Adrenal gland (tissue), 12 donors: Measurements from ENCODE around the gene PLBD2. TPM values are rescaled to one million over a fixed set of nuclear protein-coding genes. Genes with fewer than 3 reads are reported as not detected.
A peak's percentile ranks its signal among the peaks of the same experiment; 100 is the strongest.

Source experiments
- DNase-seq, 7 donors: peaks; one replicate each; pipeline ENCODE4 v3.0.0-alpha.2; 2019 to 2020
- H3K27ac ChIP-seq, 5 donors: fragments of 200-600 bp; sonication (generic) in 4 of 5; 1 replicate in 3 of 5; 2 replicates in 2 of 5; pipeline versions ENCODE4 v1.5.1 to v1.8.0; 2016 to 2020; ENCODE audit warnings: mild to moderate bottlenecking in 1 of 5
- H3K27me3 ChIP-seq: fragments of 200-600 bp; 2 replicates; pipeline ENCODE4 v1.8.0; 2021
- H3K36me3 ChIP-seq, 2 donors: fragments of 200-600 bp; replicated peaks in 1 of 2; 1 replicate in 1 of 2; 2 replicates in 1 of 2; pipeline versions ENCODE4 v1.5.1 to v1.8.0; 2018 to 2022
- H3K4me1 ChIP-seq, 2 donors: fragments of 200-600 bp; replicated peaks in 1 of 2; 1 replicate in 1 of 2; 2 replicates in 1 of 2; pipeline versions ENCODE4 v1.5.1 to v1.8.0; 2018 to 2021
- H3K4me3 ChIP-seq, 4 donors: fragments of 200-600 bp; sonication (generic) in 3 of 4; one replicate each; pipeline ENCODE4 v1.5.1; 2016 to 2018
- H3K9me3 ChIP-seq, 3 donors: fragments of 200-600 bp; sonication (generic) in 1 of 3; replicated peaks in 1 of 3; 1 replicate in 2 of 3; 2 replicates in 1 of 3; pipeline versions ENCODE4 v1.5.1 to v1.8.0; 2016 to 2021
- POLR2A ChIP-seq, 2 donors: fragments of 450-650 bp; IDR thresholded peaks; one replicate each; pipeline ENCODE4 v1.6.1; 2017; ENCODE audit warnings: antibody characterized with exemption in 2 of 2, mild to moderate bottlenecking in 2 of 2, moderate library complexity in 1 of 2
- WGBS, 4 donors: extraction: QIAGEN DNeasy Blood & Tissue Kit in 2 of 4; methylation state at CpG; one replicate each; pipeline versions ENCODE4 v1.1.5 to v1.1.7; 2013 to 2017; 5-methylcytosine and 5-hydroxymethylcytosine counted together
- intact Hi-C, 2 donors: fragments of 100-400 bp; cut with DNase I; formaldehyde crosslinking; loops; one replicate each; pipeline versions ENCODE4 v1.14.1 to v1.15.0; 2022 to 2023
- polyA plus RNA-seq, 3 donors: library from polyadenylated mRNA; stranded (reverse); fragments of 200-250 nt in 2 of 3; fragments of 350-450 nt in 1 of 3; fragmentation: Illumina TruSeq in 1 of 3; extraction: RNeasy Lipid Tissue Mini Kit (QIAGEN cat#74804) in 1 of 3; gene quantifications; one replicate each; pipeline ENCODE4 v1.2.3, GENCODE V29; 2013 to 2014
- total RNA-seq, 9 donors: library from RNA; depleted of rRNA in 4 of 9; stranded (reverse); fragments of >200 nt in 4 of 9; fragments of 120-200 nt in 1 of 9; fragmentation: NEBNext Ultra II Directional in 1 of 9; extraction: Animal tissue kit (Norgen Biotek cat#: 25700) in 1 of 9; gene quantifications; one replicate each; pipeline versions ENCODE4 v1.1.0 to v1.2.4, GENCODE V29; 2013 to 2023
- TF ChIP-seq, protein P1 (sequence below), 6 experiments: fragments of 450-650 bp in 4 of 6; fragments of 200-600 bp in 2 of 6; sonication (generic) in 1 of 6; IDR thresholded peaks; 1 replicate in 5 of 6; 2 replicates in 1 of 6; pipeline versions ENCODE4 v1.5.1 to v1.8.0; 2016 to 2021; ENCODE audit warnings: antibody characterized with exemption in 6 of 6, mild to moderate bottlenecking in 2 of 6, moderate library complexity in 1 of 6
- donor health status: healthy with polysubstance abuse.
- donor health status: Bipolar disorder and iron deficiency.
- donor health status: DM: yes; HTN: yes; CAD: no.
- donor health status: DM: no; HTN: no; CAD: no.
- donor health status: DM: no; HTN: no; CAD: no.
- donor health status: DM: yes; HTN: yes; CAD: no.

The PLBD2 gene
- total and polyA plus RNA-seq, 12 donors: 66.7 to 467 (median 305) TPM

DNA sequence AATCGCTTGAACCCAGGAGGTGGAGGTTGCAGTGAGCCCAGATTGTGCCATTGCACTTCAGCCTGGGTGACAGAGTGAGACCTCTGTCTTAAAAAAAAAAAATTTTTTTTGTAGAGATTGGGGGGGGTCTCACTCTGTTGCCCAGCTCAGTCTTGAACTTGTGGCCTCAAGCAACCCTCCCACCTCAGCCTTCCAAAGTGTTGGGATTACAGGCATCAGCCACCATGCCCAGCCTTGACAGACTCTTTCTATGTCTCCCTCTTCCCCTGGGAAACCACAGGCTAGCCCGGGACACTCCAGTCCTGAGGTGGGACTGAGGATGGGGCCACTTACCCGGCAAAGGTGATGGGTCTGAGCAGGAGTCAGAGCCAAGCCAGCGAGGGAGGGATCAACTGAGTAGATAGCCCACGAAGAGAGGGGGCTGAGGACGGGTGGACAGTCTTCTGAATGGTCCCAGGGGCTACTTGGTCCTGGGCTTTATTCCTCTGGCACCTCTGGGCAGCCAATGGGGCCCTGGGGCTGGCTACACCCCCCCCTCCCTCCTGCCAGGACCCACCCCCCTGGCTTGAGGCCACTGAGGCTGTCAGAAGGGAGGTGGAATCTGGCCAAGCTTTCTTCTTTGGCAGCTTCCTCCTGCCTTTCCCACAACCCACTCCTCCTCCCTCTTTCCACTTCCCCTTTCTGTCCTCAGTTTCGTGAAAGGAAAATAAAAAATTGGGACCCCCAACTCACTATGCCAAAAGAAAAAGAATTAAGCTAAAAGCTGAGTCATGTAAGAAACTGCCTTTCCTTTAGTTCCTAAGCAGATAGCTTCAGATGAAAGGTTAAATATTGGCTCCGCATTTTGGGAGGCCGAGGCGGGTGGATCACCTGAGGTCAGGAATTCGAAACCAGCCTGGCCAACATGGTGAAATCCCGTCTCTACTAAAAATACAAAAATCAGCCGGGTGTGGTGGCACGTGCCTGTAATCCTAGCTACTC lies 45.3 kb downstream of the PLBD2 start, which contains the start of gene SDS:
Gene SDS, minus strand, starts transcription at position 453 of the 981 bp plus-strand sequence. CDS start 4,179 bp downstream, outside the sequence.
- no peaks in the 10 kb centered on the region for H3K27me3 ChIP-seq
- intact Hi-C loops: no loop called here
- no peaks in the 10 kb centered on the region for H3K36me3 ChIP-seq
- H3K9me3 ChIP-seq: no peaks in the 10 kb centered on the region
- H3K27ac ChIP-seq: peak within 1 kb of the TSS in 2 of 5 donors; percentile 60 to 62
- H3K4me1 ChIP-seq: peaks cover 21 to 22% of the 10 kb centered on the region in 2 donors
- H3K4me3 ChIP-seq: peak within 1 kb of the TSS in 2 of 4 donors; percentile 17 to 40
- DNase-seq: peak; percentile 73 to 92 (median 86)
- WGBS, 4 donors: 14 to 26% (median 24%) methylated on average over 13 to 14 of the region's 14 CpGs
- no peak for TF ChIP-seq POLR2A (IDR thresholded peaks at IDR 0.05)
- TF ChIP-seq, protein P1, sequence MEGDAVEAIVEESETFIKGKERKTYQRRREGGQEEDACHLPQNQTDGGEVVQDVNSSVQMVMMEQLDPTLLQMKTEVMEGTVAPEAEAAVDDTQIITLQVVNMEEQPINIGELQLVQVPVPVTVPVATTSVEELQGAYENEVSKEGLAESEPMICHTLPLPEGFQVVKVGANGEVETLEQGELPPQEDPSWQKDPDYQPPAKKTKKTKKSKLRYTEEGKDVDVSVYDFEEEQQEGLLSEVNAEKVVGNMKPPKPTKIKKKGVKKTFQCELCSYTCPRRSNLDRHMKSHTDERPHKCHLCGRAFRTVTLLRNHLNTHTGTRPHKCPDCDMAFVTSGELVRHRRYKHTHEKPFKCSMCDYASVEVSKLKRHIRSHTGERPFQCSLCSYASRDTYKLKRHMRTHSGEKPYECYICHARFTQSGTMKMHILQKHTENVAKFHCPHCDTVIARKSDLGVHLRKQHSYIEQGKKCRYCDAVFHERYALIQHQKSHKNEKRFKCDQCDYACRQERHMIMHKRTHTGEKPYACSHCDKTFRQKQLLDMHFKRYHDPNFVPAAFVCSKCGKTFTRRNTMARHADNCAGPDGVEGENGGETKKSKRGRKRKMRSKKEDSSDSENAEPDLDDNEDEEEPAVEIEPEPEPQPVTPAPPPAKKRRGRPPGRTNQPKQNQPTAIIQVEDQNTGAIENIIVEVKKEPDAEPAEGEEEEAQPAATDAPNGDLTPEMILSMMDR (IDR thresholded peaks at IDR 0.05): no peak

DNA sequence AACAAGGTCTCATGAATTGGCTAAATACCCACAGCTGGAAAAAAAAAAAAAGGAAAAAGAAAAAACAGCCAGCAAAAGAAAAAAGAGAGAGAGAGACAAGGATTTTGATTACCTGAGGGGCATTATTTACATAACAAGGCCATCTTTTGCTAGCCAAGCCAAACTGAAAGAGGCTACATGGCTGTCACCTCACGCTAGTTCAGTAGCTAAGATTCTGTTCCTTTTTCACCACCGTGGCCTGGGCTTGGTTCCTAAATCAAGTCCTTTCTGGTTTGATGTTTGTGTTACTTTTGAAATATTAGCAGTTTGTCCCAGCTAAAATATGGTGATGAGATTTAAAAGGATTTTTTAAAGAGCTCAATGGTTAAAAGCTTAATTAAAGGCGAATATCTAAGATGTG lies 47.3 kb downstream of the PLBD2 start:
- intact Hi-C loops: no loop called here
- peak in 1 of 7 donors; percentile 44 for DNase-seq
- Histone ChIP-seq H3K4me1 (peaks cover 21 to 22% of the 10 kb centered on the region in 2 donors), H3K36me3 (no peaks in the 10 kb centered on the region), H3K4me3 (no peak overlapping the region), H3K27me3 (no peaks in the 10 kb centered on the region), H3K27ac (no peak overlapping the region), H3K9me3 (no peaks in the 10 kb centered on the region)
- TF ChIP-seq POLR2A (IDR thresholded peaks at IDR 0.05): no peak
- TF ChIP-seq, protein P1 (IDR thresholded peaks at IDR 0.05): no peak
- WGBS, 4 donors: 50 to 57% (median 52%) methylated on average over 3 of the region's 3 CpGs

DNA sequence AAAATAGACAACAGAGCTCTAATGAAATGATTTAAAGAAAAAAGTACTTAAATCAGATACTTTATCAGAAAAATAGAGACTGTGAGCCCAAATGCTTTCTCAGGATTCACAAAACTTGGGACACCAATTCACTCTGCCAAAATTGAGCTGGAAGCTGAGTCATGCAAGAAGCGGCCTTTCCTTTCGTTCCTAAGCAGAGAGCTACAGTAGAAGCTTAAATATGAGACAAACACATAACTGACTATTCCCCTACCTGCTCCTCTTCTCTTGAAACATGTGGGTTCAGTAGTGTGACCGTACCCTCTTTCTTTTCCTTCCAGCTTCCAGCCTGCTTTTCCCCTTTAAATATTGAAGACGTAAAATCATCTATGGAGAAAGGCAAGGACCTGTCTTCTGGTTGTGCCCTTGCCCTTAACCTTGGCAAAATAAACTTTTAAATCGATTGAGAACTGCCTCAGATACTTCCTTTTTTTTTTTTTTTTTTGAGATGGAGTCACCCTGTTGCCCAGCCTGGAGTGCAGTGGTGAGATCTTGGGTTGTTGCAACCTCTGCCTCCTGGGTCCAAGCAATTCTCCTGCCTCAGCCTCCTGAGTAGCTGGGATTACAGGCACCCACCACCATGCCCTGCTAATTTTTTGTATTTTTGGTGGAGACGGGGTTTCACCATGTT lies 49.7 kb downstream of the PLBD2 start:
- intact Hi-C loops: no loop called here
- WGBS, 4 donors: 33 to 43% (median 35%) methylated on average over 6 of the region's 6 CpGs
- Histone ChIP-seq H3K4me1 (peaks cover 21 to 22% of the 10 kb centered on the region in 2 donors), H3K36me3 (no peaks in the 10 kb centered on the region), H3K4me3 (no peak overlapping the region), H3K9me3 (no peaks in the 10 kb centered on the region), H3K27me3 (no peaks in the 10 kb centered on the region), H3K27ac (peak overlapping the region; percentile 54 to 83 (median 63))
- DNase-seq: peak in 5 of 7 donors; percentile 60 to 75 (median 65)
- no peak for TF ChIP-seq POLR2A (IDR thresholded peaks at IDR 0.05)
- TF ChIP-seq, protein P1 (IDR thresholded peaks at IDR 0.05): no peak

DNA sequence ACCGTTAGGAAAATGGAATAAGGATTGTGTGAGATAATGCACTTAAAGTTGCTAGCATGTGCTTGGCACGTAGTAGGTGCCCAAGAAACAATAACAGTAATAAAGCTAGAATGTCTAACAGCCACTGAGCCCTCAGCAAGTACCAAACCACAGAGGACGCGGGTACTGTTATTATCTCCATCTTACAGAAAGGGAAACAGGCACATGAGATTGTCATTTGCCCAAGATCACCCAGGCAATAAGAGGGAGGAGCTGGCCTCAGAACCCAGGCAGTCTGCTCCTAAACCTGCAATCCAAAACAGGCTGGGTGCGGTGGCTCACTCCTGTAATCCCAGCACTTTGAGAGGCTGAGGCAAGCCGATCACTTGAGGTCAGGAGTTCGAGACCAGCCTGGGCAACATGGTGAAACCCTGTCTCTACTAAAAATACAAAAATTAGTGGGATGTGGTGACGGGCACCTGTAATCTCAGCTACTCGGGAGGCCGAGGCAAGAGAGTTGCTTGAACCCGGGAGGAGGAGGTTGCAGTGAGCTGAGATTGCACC lies 50.4 kb downstream of the PLBD2 start:
- Histone ChIP-seq H3K4me1 (peaks cover 21 to 22% of the 10 kb centered on the region in 2 donors), H3K27me3 (no peaks in the 10 kb centered on the region), H3K27ac (peak overlapping the region; percentile 54 to 83 (median 63)), H3K36me3 (no peaks in the 10 kb centered on the region), H3K4me3 (no peak overlapping the region), H3K9me3 (no peaks in the 10 kb centered on the region)
- no peak for DNase-seq
- no peak for TF ChIP-seq POLR2A (IDR thresholded peaks at IDR 0.05)
- TF ChIP-seq, protein P1 (IDR thresholded peaks at IDR 0.05): no peak
- 84 to 88% (median 87%) methylated on average over 11 of the region's 11 CpGs for WGBS, 4 donors
- intact Hi-C loops: no loop called here
